Heart left ventricle (tissue), 16 donors: ENCODE measurements around the gene PAM16. TPM values are rescaled to one million over a fixed set of nuclear protein-coding genes. Genes with fewer than 3 reads are reported as not detected.

Experiments
- ATAC-seq, 4 donors: fragments of 200-7000 bp; cut with Tn5 transposase; one replicate each; pipeline ENCODE4 v1.9.1; 2020 to 2022; ENCODE audit warnings: moderate library complexity in 4 of 4, mild to moderate bottlenecking in 3 of 4, moderate number of reproducible peaks in 1 of 4
- DNase-seq, 5 donors: peaks; one replicate each; pipeline ENCODE4 v3.0.0-alpha.2; 2020
- H3K27ac ChIP-seq, 12 donors: fragments of 200-600 bp; sonication (generic) in 4 of 12; one replicate each; pipeline versions ENCODE4 v1.5.0 to v1.8.0; 2016 to 2022; ENCODE audit warnings: mild to moderate bottlenecking in 2 of 12
- H3K27me3 ChIP-seq, 9 donors: fragments of 200-600 bp; sonication (generic) in 2 of 9; one replicate each; pipeline versions ENCODE4 v1.5.1 to v1.8.0; 2016 to 2022; ENCODE audit warnings: mild to moderate bottlenecking in 3 of 9
- H3K36me3 ChIP-seq, 9 donors: fragments of 200-600 bp; sonication (generic) in 2 of 9; one replicate each; pipeline versions ENCODE4 v1.5.0 to v1.8.0; 2018 to 2022; ENCODE audit warnings: mild to moderate bottlenecking in 2 of 9
- H3K4me1 ChIP-seq, 12 donors: fragments of 200-600 bp; sonication (generic) in 4 of 12; one replicate each; pipeline versions ENCODE4 v1.5.0 to v1.8.0; 2016 to 2022; ENCODE audit warnings: mild to moderate bottlenecking in 3 of 12
- H3K4me3 ChIP-seq, 12 donors: fragments of 200-600 bp; sonication (generic) in 4 of 12; one replicate each; pipeline versions ENCODE4 v1.5.0 to v1.8.0; 2017 to 2022; ENCODE audit warnings: mild to moderate bottlenecking in 9 of 12, moderate library complexity in 4 of 12
- H3K9me3 ChIP-seq, 12 donors: fragments of 200-600 bp; sonication (generic) in 4 of 12; one replicate each; pipeline versions ENCODE4 v1.5.0 to v1.8.0; 2016 to 2022; ENCODE audit warnings: mild to moderate bottlenecking in 1 of 12
- POLR2A ChIP-seq, 2 donors: fragments of 450-650 bp; IDR thresholded peaks; one replicate each; pipeline ENCODE4 v1.6.1; 2017; ENCODE audit warnings: antibody characterized with exemption in 2 of 2, mild to moderate bottlenecking in 2 of 2, moderate library complexity in 2 of 2
- whole genome bisulfite sequencing, 4 donors: extraction: QIAGEN DNeasy Blood & Tissue Kit in 2 of 4; methylation state at CpG; one replicate each; pipeline versions ENCODE4 v1.1.5 to v1.1.7; 2013 to 2018; 5-methylcytosine and 5-hydroxymethylcytosine counted together
- intact Hi-C, 10 donors: fragments of 100-400 bp; cut with DNase I; formaldehyde crosslinking; loops; one replicate each; pipeline versions ENCODE4 v1.11.1 to v1.14.2; 2022
- polyA plus RNA-seq, 2 donors: library from polyadenylated mRNA; stranded (reverse); fragments of 200-250 nt; gene quantifications; one replicate each; pipeline ENCODE4 v1.2.3, GENCODE V29; 2013
- total RNA-seq, 9 donors: library from RNA; depleted of rRNA in 2 of 9; stranded (reverse); fragments of >200 nt in 2 of 9; fragmentation: NEBNext Ultra II Directional in 3 of 9; extraction: Animal tissue kit (Norgen Biotek cat#: 25700) in 3 of 9; gene quantifications; one replicate each; pipeline versions ENCODE4 v1.1.0 to v1.2.4, GENCODE V29; 2016 to 2023
- TF ChIP-seq, protein P1 (sequence below), 12 donors: fragments of 200-600 bp; sonication (generic) in 4 of 12; IDR thresholded peaks; one replicate each; pipeline versions ENCODE4 v1.5.0 to v1.8.0; 2018 to 2022; ENCODE audit warnings: antibody characterized with exemption in 12 of 12, mild to moderate bottlenecking in 5 of 12
- donor health status: ischemic (EF 13 %, LVEDD 7.1; RV severe dilation, severe dysfunction).
- donor health status: healthy with polysubstance abuse.
- donor health status: DM: no; HTN: yes; CAD: no.
- donor health status: DM: no; HTN: no; CAD: no.
- donor health status: ischemic (EF 25% LVEDD 6.9; RV normal size, moderate dysfunction).
- donor health status: ischemic (EF 25% LVEDD 5.7; RV mildly dilated, moderate dysfunction).
- donor health status: healthy.
- donor health status: DM: yes; HTN: yes; CAD: no.
- donor health status: ischemic (EF 35%, LVEDD 5.7; RV mildly dilated, moderate dysfunction).
- donor health status: nonischemic (EF 11% LVEDD 7.7; RV severe dilation, severe dysfunction).
- donor health status: DM: yes; HTN: yes; CAD: no.
- donor health status: PGD.
- donor health status: ischemic (EF 29% LVEDD 5.4; RV normal size, mild dysfunction).
- donor health status: nonischemic (EF 23%, LVEDD 6.1; RV moderate dilation, normal function).

PAM16 gene
- total and polyA plus RNA-seq, 11 donors: 32.7 to 210 (median 65.0) TPM

DNA sequence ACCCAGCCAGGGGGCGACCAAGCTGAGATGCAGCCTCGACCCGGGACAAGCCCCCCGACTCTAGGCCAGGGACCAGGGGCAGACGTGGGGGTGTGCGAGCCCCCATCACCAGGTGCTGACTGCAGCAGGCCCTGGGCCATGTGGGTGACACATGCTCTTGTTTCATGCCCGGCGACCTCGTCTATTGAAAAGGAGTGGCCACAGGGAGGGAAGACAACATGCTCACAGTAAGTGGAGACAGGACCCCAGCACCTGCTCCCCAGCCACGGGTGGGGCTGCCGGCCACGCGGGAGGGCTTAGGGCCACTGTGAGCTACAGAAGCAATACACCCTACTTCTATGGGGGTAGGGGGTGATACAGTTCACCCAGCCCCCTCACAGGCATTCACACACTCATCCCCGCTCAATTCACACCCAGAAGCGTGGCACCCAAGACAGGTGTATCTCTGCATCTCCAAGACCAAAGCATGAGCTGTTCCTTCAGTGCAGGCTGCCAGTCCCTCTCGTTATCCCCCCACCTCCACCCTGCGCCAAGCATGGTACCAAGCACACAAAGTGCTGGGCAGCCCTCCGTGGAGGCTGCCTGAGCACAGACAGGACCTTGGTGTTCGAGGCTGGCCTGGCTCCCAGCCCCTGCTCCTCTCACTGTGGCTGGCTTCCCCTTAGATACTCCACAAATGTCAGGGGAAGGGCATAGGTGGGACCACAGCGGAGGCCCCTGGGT lies 34.1 kb upstream of the PAM16 start:
- peak overlapping the region in 3 of 12 donors; percentile 9 to 79 (median 62) for H3K27ac ChIP-seq
- intact Hi-C loops: no loop called here
- H3K4me3 ChIP-seq: no peak overlapping the region
- H3K4me1 ChIP-seq: peaks cover 0 to 58% (median 20%) of the 10 kb centered on the region in 12 donors
- ATAC-seq (no peak), DNase-seq (no peak)
- H3K27me3 ChIP-seq: no peaks in the 10 kb centered on the region
- peaks cover 0 to 98% (median 26%) of the 10 kb centered on the region in 9 donors for H3K36me3 ChIP-seq
- TF ChIP-seq, protein P1, sequence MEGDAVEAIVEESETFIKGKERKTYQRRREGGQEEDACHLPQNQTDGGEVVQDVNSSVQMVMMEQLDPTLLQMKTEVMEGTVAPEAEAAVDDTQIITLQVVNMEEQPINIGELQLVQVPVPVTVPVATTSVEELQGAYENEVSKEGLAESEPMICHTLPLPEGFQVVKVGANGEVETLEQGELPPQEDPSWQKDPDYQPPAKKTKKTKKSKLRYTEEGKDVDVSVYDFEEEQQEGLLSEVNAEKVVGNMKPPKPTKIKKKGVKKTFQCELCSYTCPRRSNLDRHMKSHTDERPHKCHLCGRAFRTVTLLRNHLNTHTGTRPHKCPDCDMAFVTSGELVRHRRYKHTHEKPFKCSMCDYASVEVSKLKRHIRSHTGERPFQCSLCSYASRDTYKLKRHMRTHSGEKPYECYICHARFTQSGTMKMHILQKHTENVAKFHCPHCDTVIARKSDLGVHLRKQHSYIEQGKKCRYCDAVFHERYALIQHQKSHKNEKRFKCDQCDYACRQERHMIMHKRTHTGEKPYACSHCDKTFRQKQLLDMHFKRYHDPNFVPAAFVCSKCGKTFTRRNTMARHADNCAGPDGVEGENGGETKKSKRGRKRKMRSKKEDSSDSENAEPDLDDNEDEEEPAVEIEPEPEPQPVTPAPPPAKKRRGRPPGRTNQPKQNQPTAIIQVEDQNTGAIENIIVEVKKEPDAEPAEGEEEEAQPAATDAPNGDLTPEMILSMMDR (IDR thresholded peaks at IDR 0.05): no peak
- TF ChIP-seq POLR2A (IDR thresholded peaks at IDR 0.05): no peak
- WGBS, 4 donors: 73 to 86% (median 86%) methylated on average over 8 to 20 of the region's 20 CpGs
- H3K9me3 ChIP-seq: no peaks in the 10 kb centered on the region

DNA sequence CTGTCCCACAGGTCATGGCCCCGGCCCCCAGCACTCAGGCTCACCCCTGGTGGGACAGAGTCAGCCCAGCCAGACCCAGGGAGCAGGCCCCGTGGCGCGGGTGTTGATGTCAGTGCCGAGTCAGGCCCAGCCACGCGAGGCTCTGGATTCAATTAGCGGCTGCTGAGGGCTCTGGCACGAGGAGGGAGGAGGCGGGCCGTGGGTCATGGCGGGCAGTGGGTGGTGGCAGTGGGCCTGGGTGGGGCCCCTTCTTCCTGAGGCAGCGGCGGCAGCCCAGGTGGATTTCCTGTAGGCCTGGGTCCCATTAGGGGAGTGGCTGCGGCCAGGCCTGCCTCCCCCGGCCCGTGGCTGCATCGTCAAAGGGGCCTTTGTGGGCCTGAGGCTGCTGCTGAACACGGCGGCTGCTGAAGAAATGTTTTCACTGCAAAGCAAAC lies 33.4 kb upstream of the PAM16 start:
- TF ChIP-seq POLR2A (IDR thresholded peaks at IDR 0.05): no peak
- TF ChIP-seq, protein P1 (IDR thresholded peaks at IDR 0.05): no peak
- Histone ChIP-seq H3K4me3 (no peak overlapping the region), H3K4me1 (peaks cover 0 to 53% (median 17%) of the 10 kb centered on the region in 12 donors), H3K27ac (peak overlapping the region in 1 of 12 donors; percentile 14), H3K36me3 (peaks cover 0 to 91% (median 23%) of the 10 kb centered on the region in 9 donors), H3K27me3 (no peaks in the 10 kb centered on the region), H3K9me3 (no peaks in the 10 kb centered on the region)
- intact Hi-C loops: no loop called here
- ATAC-seq: peak in 1 of 4 donors; percentile 2
- peak in 2 of 5 donors; percentile 48 to 55 for DNase-seq
- 60 to 78% (median 72%) methylated on average over 4 to 20 of the region's 20 CpGs for WGBS, 4 donors

DNA sequence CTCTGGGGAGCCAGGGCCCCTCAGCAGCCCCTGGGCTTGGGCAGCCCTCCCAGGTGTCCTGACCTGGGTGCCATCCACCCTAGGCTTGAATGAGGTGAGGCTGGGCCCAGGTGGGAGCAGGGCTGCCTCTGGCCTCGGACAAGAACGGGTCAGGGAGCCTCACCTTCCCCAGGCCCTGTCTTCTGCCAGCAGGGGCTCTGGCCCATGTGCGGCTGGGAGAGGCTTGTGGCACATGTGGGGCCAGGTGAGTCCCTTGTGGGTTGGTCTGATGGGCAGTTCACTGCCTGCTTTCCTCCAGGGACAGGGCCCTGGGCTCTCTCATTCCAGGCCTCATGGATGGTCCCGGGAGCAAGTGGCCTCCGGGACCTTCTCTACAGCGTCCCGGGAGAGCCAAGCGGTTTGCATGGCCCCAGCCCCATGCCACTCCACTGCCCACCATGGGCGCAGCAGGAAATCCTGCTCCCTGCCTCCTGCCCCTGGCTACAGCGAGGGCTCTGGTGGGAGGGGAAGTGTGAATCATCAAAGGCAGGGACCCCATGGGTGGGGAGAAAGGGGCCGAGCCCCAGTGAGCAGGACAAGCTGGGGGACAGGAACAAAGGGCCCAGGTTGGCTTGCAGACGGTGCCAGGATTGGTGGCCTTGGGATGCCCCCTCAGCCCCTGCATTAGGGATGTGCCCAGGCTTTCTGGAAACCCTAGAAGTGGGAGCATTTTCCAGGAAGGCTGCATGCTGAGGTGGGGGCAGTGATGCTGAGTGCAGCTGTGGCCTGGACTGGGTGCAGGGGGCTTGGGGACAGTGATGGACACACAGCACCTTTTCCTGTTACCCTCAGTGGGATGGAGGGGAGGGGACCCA lies 32.7 kb upstream of the PAM16 start:
- H3K4me3 ChIP-seq: no peak overlapping the region
- ATAC-seq: no peak
- peak overlapping the region in 1 of 12 donors; percentile 1 for H3K27ac ChIP-seq
- DNase-seq: peak in 1 of 5 donors; percentile 59
- intact Hi-C loops: no loop called here
- H3K36me3 ChIP-seq: peaks cover 0 to 84% (median 23%) of the 10 kb centered on the region in 9 donors
- TF ChIP-seq POLR2A (IDR thresholded peaks at IDR 0.05): no peak
- TF ChIP-seq, protein P1 (IDR thresholded peaks at IDR 0.05): no peak
- H3K9me3 ChIP-seq: no peaks in the 10 kb centered on the region
- peaks cover 0 to 49% (median 14%) of the 10 kb centered on the region in 12 donors for H3K4me1 ChIP-seq
- 77 to 94% (median 87%) methylated on average over 3 to 12 of the region's 12 CpGs for WGBS, 4 donors
- H3K27me3 ChIP-seq: no peaks in the 10 kb centered on the region
